ENCODE data around the gene UNC5CL. TPM values are rescaled to one million over a fixed set of nuclear protein-coding genes. Genes with fewer than 3 reads are reported as not detected.

The UNC5CL gene
- total and polyA plus RNA-seq, 2 of the 4 experiments (the other 2 are of a cell fraction) = not detected

GRCh38 chr6:41079080-41079479 lies 40.1 kb upstream of the UNC5CL start:
- Histone ChIP-seq H2BK15ac (ENCODE audit: low read depth, low read length) (no peak overlapping the region), H2AFZ (replicated peaks; ENCODE audit: low read length, poor library complexity) (no peak overlapping the region), H3K9me1 (ENCODE audit: insufficient read depth, low read length) (peaks cover 6% of the 10 kb centered on the region), H3K23ac (ENCODE audit: low read depth, low read length) (no peak overlapping the region), H3K14ac (replicated peaks; ENCODE audit: low read depth, low read length) (no peak overlapping the region), H4K20me1 (ENCODE audit: insufficient read depth, low read length) (peaks cover 4% of the 10 kb centered on the region; the same call in 1 of the 2 replicates), H3K27me3 (ENCODE audit: control insufficient read depth, insufficient read depth, low read length) (no peaks in the 10 kb centered on the region), H2BK20ac (ENCODE audit: low read depth, low read length) (no peak overlapping the region), H3K4me2 (ENCODE audit: low read depth, low read length) (no peak overlapping the region), H3K9me3 (ENCODE audit: control insufficient read depth, insufficient read depth, low read length) (no peaks in the 10 kb centered on the region), H2BK5ac (ENCODE audit: low read depth, low read length, poor library complexity, severe bottlenecking) (no peak overlapping the region), H2BK120ac (ENCODE audit: low read depth, low read length) (no peak overlapping the region), H3K36me3 (ENCODE audit: control insufficient read depth, insufficient read depth, low read length) (peaks cover 11% of the 10 kb centered on the region), H4K91ac (ENCODE audit: insufficient read depth, low read depth, low read length) (no peak overlapping the region), H3K4me3 (ENCODE audit: insufficient read depth, low read depth, low read length) (no peak overlapping the region), H3K4me1 (ENCODE audit: control insufficient read depth, insufficient read depth, low read length) (peaks cover 3% of the 10 kb centered on the region), H3K27ac (ENCODE audit: insufficient read depth, low read length) (no peak overlapping the region), H3K18ac (ENCODE audit: low read depth, low read length) (no peak overlapping the region), H3K9ac (ENCODE audit: low read depth, low read length) (no peak overlapping the region), H3K4ac (ENCODE audit: low read depth, low read length) (no peak overlapping the region), H4K8ac (ENCODE audit: low read depth in 2 of 2, low read length in 2 of 2) (no peak overlapping the region), H3K79me1 (ENCODE audit: low read depth in 1 of 2, low read length in 2 of 2) (peaks cover 30 to 33% of the 10 kb centered on the region in 2 experiments), H4K5ac (ENCODE audit: low read depth, low read length) (no peak overlapping the region), H3K56ac (ENCODE audit: extremely low read depth, insufficient read depth, low read length) (no peak overlapping the region), H2AK5ac (ENCODE audit: low read depth, low read length) (no peak overlapping the region), H2AK9ac (replicated peaks; ENCODE audit: low read depth, low read length, poor library complexity) (no peak overlapping the region)
- dilution Hi-C loops (cut with HindIII; ENCODE audit: low sequenced_read_pairs, unreplicated experiment) = no loop called here
- POLR2A ChIA-PET (ENCODE audit: unreplicated experiment) = no interaction called here
- CTCF ChIA-PET = no interaction called here
- BruUV-seq (replicated peaks) = no TSS peak
- ATAC-seq (ENCODE audit: low read depth) = no peak
- in situ Hi-C loops (cut with MboI; ENCODE audit: low sequenced_read_pairs) = no loop called here
- WGBS, 2 experiments (ENCODE audit: extremely low coverage in 2 of 2, insufficient read length in 1 of 2) = 100% methylated on average over 1 of the region's 1 CpG; no CpG with 5 or more reads in 1 of the 2 experiments
- TF ChIP-seq FOS (IDR thresholded peaks at IDR 0.05; ENCODE audit: low read depth, low read length) (no peak), CEBPB (IDR thresholded peaks at IDR 0.05; ENCODE audit: low read depth, low read length) (no peak), MAZ (IDR thresholded peaks at IDR 0.05; ENCODE audit: borderline replicate concordance, low read depth, low read length) (no peak), SMC3 (IDR thresholded peaks at IDR 0.05; ENCODE audit: low read depth, low read length) (no peak), ELK1 (IDR thresholded peaks at IDR 0.05; ENCODE audit: borderline replicate concordance, low read depth, low read length) (no peak), BHLHE40 (IDR thresholded peaks at IDR 0.05; ENCODE audit: low read depth, low read length) (no peak), RFX5 (IDR thresholded peaks at IDR 0.05; ENCODE audit: low read depth, low read length) (no peak), CHD1 (IDR thresholded peaks at IDR 0.05; ENCODE audit: low read depth, low read length) (no peak), MAFK (IDR thresholded peaks at IDR 0.05; ENCODE audit: low read depth, low read length) (no peak), CTCF (conservative IDR thresholded peaks at IDR 0.05; ENCODE audit: low read depth, low read length) (no peak), NFE2L2 (IDR thresholded peaks at IDR 0.05; ENCODE audit: low read depth, low read length) (no peak), USF2 (IDR thresholded peaks at IDR 0.05; ENCODE audit: low read depth, low read length) (no peak), RAD21 (IDR thresholded peaks at IDR 0.05; ENCODE audit: low read length) (no peak), MXI1 (IDR thresholded peaks at IDR 0.05; ENCODE audit: borderline replicate concordance, low read depth, low read length) (no peak), RCOR1 (IDR thresholded peaks at IDR 0.05; ENCODE audit: insufficient replicate concordance, low read length) (no peak)
- no peak for DNase-seq
- intact Hi-C loops (cut with micrococcal nuclease) = no loop called here

Data from IMR-90 (cell line).